SK-N-SH (cell line): ENCODE data around the gene PIGL.

ENCODE experiments used
- EP300 ChIP-seq, 2 experiments: IDR thresholded peaks; 2 replicates each; pipeline versions ENCODE4 v1.4.0 to v1.6.1; 2012; ENCODE audit warnings: borderline replicate concordance in 1 of 2, low read depth in 1 of 2, low read length in 1 of 2
- TAF1 ChIP-seq: IDR thresholded peaks from 2 replicates; pipeline ENCODE4 v1.6.1; 2012; ENCODE audit warnings: low read depth, mild to moderate bottlenecking, low read length, moderate library complexity, borderline replicate concordance
- TF ChIP-seq, protein P1 (sequence below): fragments of 200-600 bp; sonication (generic); IDR thresholded peaks from 2 replicates; pipeline ENCODE4 v1.6.1; 2017; ENCODE audit warnings: antibody characterized with exemption, mild to moderate bottlenecking, moderate library complexity
- TF ChIP-seq, protein P2 (sequence below): fragments of 150-350 bp; IDR thresholded peaks from 2 replicates; pipeline ENCODE4 v1.6.1; 2016; ENCODE audit warnings: mild to moderate bottlenecking, low read depth, low read length
- TF ChIP-seq, protein P3 (sequence below): IDR thresholded peaks from 2 replicates; pipeline ENCODE4 v1.6.1; 2012; ENCODE audit warnings: mild to moderate bottlenecking, low read depth, low read length, moderate library complexity

DNA sequence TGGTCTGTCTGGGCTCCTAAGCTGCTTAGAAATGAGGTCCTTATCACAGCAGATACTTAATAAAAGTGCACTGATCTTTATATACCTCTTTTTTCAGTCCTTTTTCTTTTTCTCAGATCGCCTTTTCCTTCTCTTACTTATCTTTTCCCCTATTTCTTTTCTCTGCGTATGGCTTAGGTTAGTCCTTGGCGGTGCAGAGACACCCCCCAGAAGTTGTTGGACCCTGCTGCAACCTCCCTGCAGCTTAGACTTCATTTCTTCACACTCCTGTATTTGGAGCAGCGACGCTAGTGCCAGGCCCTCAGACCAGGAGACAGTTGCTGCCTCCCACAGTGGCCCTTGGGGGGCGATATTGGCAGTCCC lies 68.6 kb downstream of the PIGL start:
- TF ChIP-seq, protein P1, sequence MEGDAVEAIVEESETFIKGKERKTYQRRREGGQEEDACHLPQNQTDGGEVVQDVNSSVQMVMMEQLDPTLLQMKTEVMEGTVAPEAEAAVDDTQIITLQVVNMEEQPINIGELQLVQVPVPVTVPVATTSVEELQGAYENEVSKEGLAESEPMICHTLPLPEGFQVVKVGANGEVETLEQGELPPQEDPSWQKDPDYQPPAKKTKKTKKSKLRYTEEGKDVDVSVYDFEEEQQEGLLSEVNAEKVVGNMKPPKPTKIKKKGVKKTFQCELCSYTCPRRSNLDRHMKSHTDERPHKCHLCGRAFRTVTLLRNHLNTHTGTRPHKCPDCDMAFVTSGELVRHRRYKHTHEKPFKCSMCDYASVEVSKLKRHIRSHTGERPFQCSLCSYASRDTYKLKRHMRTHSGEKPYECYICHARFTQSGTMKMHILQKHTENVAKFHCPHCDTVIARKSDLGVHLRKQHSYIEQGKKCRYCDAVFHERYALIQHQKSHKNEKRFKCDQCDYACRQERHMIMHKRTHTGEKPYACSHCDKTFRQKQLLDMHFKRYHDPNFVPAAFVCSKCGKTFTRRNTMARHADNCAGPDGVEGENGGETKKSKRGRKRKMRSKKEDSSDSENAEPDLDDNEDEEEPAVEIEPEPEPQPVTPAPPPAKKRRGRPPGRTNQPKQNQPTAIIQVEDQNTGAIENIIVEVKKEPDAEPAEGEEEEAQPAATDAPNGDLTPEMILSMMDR: peak; percentile 59
- no peak for TF ChIP-seq EP300 (IDR thresholded peaks at IDR 0.05; ENCODE audit: borderline replicate concordance in 1 of 2, low read depth in 1 of 2, low read length in 1 of 2)
- TF ChIP-seq, protein P2, sequence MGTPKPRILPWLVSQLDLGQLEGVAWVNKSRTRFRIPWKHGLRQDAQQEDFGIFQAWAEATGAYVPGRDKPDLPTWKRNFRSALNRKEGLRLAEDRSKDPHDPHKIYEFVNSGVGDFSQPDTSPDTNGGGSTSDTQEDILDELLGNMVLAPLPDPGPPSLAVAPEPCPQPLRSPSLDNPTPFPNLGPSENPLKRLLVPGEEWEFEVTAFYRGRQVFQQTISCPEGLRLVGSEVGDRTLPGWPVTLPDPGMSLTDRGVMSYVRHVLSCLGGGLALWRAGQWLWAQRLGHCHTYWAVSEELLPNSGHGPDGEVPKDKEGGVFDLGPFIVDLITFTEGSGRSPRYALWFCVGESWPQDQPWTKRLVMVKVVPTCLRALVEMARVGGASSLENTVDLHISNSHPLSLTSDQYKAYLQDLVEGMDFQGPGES: no peak
- TF ChIP-seq, protein P3, sequence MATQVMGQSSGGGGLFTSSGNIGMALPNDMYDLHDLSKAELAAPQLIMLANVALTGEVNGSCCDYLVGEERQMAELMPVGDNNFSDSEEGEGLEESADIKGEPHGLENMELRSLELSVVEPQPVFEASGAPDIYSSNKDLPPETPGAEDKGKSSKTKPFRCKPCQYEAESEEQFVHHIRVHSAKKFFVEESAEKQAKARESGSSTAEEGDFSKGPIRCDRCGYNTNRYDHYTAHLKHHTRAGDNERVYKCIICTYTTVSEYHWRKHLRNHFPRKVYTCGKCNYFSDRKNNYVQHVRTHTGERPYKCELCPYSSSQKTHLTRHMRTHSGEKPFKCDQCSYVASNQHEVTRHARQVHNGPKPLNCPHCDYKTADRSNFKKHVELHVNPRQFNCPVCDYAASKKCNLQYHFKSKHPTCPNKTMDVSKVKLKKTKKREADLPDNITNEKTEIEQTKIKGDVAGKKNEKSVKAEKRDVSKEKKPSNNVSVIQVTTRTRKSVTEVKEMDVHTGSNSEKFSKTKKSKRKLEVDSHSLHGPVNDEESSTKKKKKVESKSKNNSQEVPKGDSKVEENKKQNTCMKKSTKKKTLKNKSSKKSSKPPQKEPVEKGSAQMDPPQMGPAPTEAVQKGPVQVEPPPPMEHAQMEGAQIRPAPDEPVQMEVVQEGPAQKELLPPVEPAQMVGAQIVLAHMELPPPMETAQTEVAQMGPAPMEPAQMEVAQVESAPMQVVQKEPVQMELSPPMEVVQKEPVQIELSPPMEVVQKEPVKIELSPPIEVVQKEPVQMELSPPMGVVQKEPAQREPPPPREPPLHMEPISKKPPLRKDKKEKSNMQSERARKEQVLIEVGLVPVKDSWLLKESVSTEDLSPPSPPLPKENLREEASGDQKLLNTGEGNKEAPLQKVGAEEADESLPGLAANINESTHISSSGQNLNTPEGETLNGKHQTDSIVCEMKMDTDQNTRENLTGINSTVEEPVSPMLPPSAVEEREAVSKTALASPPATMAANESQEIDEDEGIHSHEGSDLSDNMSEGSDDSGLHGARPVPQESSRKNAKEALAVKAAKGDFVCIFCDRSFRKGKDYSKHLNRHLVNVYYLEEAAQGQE: no peak
- no peak for TF ChIP-seq TAF1
